GM23338 (cell line): Measurements from ENCODE around the gene CYB5D1.

Experiments used
- CTCF ChIP-seq, 2 experiments: fragments of 200-600 bp in 1 of 2; sonication (generic) in 1 of 2; conservative IDR thresholded peaks; 2 replicates each; pipeline versions ENCODE4 v1.5.1 to v1.6.1; 2016 to 2017; ENCODE audit warnings: antibody characterized with exemption in 2 of 2, low read depth in 2 of 2, mild to moderate bottlenecking in 2 of 2, moderate library complexity in 1 of 2
- EZH2 ChIP-seq: fragments of 200-600 bp; sonication (generic); IDR thresholded peaks from one replicate; pipeline ENCODE4 v1.8.0; 2017; ENCODE audit warnings: antibody characterized with exemption, mild to moderate bottlenecking, low read depth; ENCODE audit not compliant: unreplicated experiment
- POLR2AphosphoS5 ChIP-seq: IDR thresholded peaks from 2 replicates; pipeline ENCODE4 v1.6.1; 2016; ENCODE audit warnings: antibody characterized with exemption, low read depth
- REST ChIP-seq: IDR thresholded peaks from one replicate; pipeline ENCODE4 v1.6.1; 2018; ENCODE audit warnings: antibody characterized with exemption; ENCODE audit not compliant: unreplicated experiment
- ZNF331 ChIP-seq: fragments of 250-450 bp; sonication (Bioruptor Pico); IDR thresholded peaks from 2 replicates; pipeline ENCODE4 v1.5.0; 2020; ENCODE audit warnings: low read depth, mild to moderate bottlenecking, moderate library complexity

GRCh38 chr17:7885367-7886226 is 27.8 kb downstream of the CYB5D1 start:
- TF ChIP-seq CTCF (conservative IDR thresholded peaks at IDR 0.05; ENCODE audit: low read depth in 2 of 2): no peak
- no peak for TF ChIP-seq REST
- TF ChIP-seq ZNF331 (CRISPR knock-in tag): no peak
- TF ChIP-seq POLR2AphosphoS5: no peak
- no peak for TF ChIP-seq EZH2
